ENCODE results near the gene UTP4. TPM values are rescaled to one million over a fixed set of nuclear protein-coding genes. Genes with fewer than 3 reads are reported as not detected.
A peak's percentile ranks its signal among the peaks of the same experiment; 100 is the strongest.

UTP4 gene
- total and polyA plus RNA-seq, 2 donors (not counting 3 experiments of a cell fraction or from before 2014, with no cell fraction given): 56.1 to 59.5 TPM

GRCh38 chr16:69150146-69150865 lies 17.9 kb downstream of the UTP4 start:
- FAIRE-seq: peak; percentile 94
- no peak overlapping the region for H2AFZ ChIP-seq (ENCODE audit: low read depth, low read length)
- H3K4me1 ChIP-seq (ENCODE audit: control insufficient read depth, extremely low read depth, insufficient read depth, low read length): no peaks in the 10 kb centered on the region
- no peaks in the 10 kb centered on the region for H3K27me3 ChIP-seq (ENCODE audit: control insufficient read depth in 2 of 2, insufficient read depth in 2 of 2, low read length in 2 of 2)
- H3K9me3 ChIP-seq (replicated peaks; ENCODE audit: control insufficient read depth, insufficient read depth, low read length): no peaks in the 10 kb centered on the region
- peaks cover 13 to 18% of the 10 kb centered on the region in 2 experiments for H3K36me3 ChIP-seq (ENCODE audit: control insufficient read depth in 2 of 2, extremely low read depth in 1 of 2, insufficient read depth in 2 of 2, low read length in 2 of 2)
- H3K79me2 ChIP-seq (ENCODE audit: control insufficient read depth, insufficient read depth, low read length): peaks cover 2% of the 10 kb centered on the region
- no peak overlapping the region for H3K4me2 ChIP-seq (ENCODE audit: insufficient read depth, low read length)
- no peak for TF ChIP-seq MAX (IDR thresholded peaks at IDR 0.05; ENCODE audit: insufficient read depth, insufficient read length)
- no peak for TF ChIP-seq MYC (IDR thresholded peaks at IDR 0.05; ENCODE audit: low read depth, low read length)
- no peak for TF ChIP-seq POLR2AphosphoS5 (IDR thresholded peaks at IDR 0.05; ENCODE audit: insufficient read depth, low read depth, low read length)
- no peak for TF ChIP-seq EZH2 (IDR thresholded peaks at IDR 0.05; ENCODE audit: borderline replicate concordance, low read depth, low read length, severe bottlenecking)
- TF ChIP-seq FOS (IDR thresholded peaks at IDR 0.05; ENCODE audit: borderline replicate concordance, insufficient read depth, low read length): no peak
- no peak for TF ChIP-seq JUN (IDR thresholded peaks at IDR 0.05; ENCODE audit: borderline replicate concordance, insufficient read depth, insufficient read length, low read depth)
- TF ChIP-seq CTCF (IDR thresholded peaks at IDR 0.05; ENCODE audit: extremely low read depth in 1 of 2, insufficient read depth in 1 of 2, low read depth in 1 of 2, low read length in 2 of 2): peak; percentile 59 to 63
- TF ChIP-seq GATA2 (IDR thresholded peaks at IDR 0.05; ENCODE audit: insufficient read depth, insufficient read length, low read depth, low read length): no peak
- dilution Hi-C loops (cut with MboI; ENCODE audit: extremely low pct_ligation_motif_present, low sequenced_read_pairs): no loop called here
- H3K4me3 ChIP-seq (replicated peaks in 1 of 3; ENCODE audit: insufficient read depth in 1 of 3, low read depth in 1 of 3, low read length in 3 of 3): no peak overlapping the region
- H3K27ac ChIP-seq (ENCODE audit: insufficient read depth, low read depth, low read length): no peak overlapping the region
- ChIA-PET POLR2A (interaction anchor here (0.6 to 1.0 kb wide), 3 partner anchors 18 to 135 kb away, joined by 3 to 5 read pairs (median 3); partner anchors contain the start of genes CHTF8 and UTP4), CTCF (interaction anchor here (0.6 to 6.7 kb wide), 51 partner anchors 10 to 630 kb away, joined by 3 to 119 read pairs (median 5); partner anchors contain the start of genes PDF and SNTB2)
- no peaks in the 10 kb centered on the region for H3K9me1 ChIP-seq (replicated peaks; ENCODE audit: control insufficient read depth, extremely low read depth, insufficient read depth, low read length)
- no peak overlapping the region for H3K9ac ChIP-seq (replicated peaks; ENCODE audit: extremely low read depth, insufficient read depth, low read length)
- no peaks in the 10 kb centered on the region for H4K20me1 ChIP-seq (replicated peaks; ENCODE audit: control insufficient read depth, extremely low read depth, insufficient read depth, low read length)
- intact Hi-C loops (cut with micrococcal nuclease): loop anchor here (1.0 kb wide), 1 partner anchor 137 kb away; no protein-coding TSS in a partner anchor
- DNase-seq (ENCODE audit: low read depth, low spot score): peak; percentile 85
- BruUV-seq (replicated peaks): no TSS peak

Measured in endothelial cell of umbilical vein (primary cell).